GM21515 (cell line): Measurements from ENCODE around the gene ITIH1.

Experiments used
- ATAC-seq: cut with Tn5 transposase; IDR thresholded peaks from one replicate; pipeline ENCODE4 v1.9.1; 2021; ENCODE audit not compliant: unreplicated experiment

The ITIH1 gene

GRCh38 chr3:52813810-52814209 lies 36.4 kb downstream of the ITIH1 start:
- ATAC-seq: no peak

DNA sequence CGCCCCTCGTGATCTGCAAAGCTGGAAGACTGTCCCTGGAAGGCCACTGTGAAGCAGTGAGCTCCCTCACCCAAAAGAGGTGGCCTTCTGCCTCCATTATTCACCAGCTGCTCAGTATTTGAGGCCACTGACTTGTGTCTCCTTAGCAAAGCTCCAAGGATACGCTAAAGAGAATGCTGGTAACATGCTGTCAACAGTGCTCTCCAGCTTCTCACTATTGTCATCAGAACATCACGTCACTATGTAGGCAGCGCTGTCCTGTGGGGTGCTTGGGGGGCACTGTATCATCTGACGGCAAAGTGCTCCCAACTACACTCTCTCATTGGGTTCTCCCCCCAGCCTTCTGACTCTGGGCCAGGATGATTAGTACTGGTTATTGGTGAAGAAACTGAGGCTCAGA lies 38.8 kb downstream of the ITIH1 start:
- ATAC-seq: no peak

- no peak for ATAC-seq
Measured at GRCh38 chr3:52816654-52817053, 39.3 kb downstream of the ITIH1 start.

GRCh38 chr3:52817221-52817620 lies 39.8 kb downstream of the ITIH1 start:
- no peak for ATAC-seq

- no peak for ATAC-seq
Measured at GRCh38 chr3:52817860-52818259, 40.5 kb downstream of the ITIH1 start.

GRCh38 chr3:52819936-52820335 lies 42.5 kb downstream of the ITIH1 start:
- no peak for ATAC-seq

DNA sequence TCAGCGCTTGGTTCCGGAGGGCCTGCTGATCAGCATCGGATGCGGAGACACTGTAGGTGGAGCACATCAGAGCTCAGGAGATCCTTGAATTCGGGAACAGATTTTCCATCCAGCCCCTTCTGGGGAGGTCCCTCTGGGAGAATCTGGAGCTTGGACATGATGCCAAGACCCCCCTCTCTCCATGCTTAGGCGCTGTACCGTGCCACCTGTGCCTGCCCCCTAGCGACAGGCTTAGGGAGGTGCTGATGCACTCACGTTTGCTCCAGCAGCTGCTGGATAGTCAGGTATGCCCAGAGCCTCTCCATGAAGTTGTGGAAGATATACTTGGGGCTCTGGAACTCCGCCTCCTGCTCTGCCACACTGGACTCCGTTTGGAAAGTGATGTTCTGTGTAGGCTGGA lies 43.3 kb downstream of the ITIH1 start:
- no peak for ATAC-seq

- no peak for ATAC-seq
Measured at GRCh38 chr3:52822363-52822762, 45.0 kb downstream of the ITIH1 start.

GRCh38 chr3:52824037-52824436 lies 46.6 kb downstream of the ITIH1 start:
- no peak for ATAC-seq

DNA sequence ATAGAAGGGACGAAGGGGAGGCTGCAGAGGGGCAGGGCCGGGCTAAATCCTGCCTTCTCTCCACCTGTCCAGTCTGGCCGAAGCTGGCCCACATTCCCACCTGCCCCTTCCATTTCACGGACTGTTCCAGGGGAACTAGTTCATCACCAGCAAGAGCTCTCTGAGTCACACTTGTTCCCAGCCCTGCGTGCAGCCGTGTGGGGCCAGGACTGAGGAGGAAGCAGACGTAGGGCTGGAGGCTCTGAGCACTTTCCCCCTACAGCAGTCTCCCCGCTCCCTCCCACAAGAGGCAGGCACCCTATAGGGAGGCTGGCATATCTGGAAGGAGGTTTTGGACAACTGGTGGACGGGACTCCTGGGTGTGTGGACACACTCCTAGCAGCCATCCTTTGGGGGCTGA lies 50.0 kb downstream of the ITIH1 start:
- ATAC-seq: no peak

DNA sequence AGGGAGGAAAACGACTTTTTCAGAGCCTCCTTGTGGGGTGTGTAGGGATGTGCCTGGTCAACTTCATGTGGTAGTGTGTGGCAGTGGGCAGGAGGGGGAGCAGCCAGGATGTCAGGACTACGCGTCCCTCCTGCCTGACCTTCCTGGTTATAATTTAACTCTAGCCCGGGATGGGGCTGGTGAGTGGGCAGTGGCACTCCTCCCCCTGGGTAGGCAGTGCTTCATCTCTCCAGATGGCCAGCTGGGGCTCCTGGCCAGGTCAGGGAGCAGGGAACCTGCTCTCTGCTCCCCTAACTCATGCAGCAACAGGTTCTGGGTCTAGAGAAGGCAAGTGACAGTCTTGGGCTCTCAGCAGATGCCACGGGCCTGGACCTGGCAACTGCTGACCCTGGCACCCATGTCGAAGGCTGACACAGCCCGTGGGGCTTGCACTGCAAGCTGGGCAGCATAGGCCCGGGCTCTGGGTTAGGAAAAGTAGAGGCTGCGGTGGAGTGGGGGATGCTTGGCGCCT lies 50.5 kb downstream of the ITIH1 start:
- ATAC-seq: no peak

- no peak for ATAC-seq
Measured at GRCh38 chr3:52829482-52829881, 52.1 kb downstream of the ITIH1 start.

DNA sequence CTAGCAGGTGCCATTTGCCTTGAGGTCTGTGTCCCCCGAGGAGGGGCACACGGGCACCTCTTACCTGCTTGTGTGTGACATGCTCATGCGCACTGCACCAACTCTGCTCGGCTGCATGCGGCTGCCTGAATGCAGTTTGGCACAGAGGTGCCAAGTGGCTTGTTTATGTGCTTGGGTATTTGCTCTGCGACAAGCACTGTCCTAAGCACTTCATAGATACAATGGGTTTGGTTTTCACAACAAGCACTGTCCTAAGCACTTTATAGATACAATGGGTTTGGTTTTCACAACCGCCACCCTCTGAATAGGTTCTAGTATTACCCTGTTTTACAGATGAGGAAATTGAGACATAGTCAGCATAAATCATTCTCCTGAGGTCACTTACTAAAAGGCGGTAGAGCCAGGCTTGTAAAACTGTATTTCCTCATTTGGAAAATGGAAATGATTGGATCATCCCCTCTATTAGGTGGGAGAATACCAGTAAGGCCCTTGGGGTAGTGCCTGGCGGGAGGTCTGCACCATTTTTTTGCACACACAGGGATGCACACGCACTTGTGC lies 52.6 kb downstream of the ITIH1 start:
- ATAC-seq: no peak

DNA sequence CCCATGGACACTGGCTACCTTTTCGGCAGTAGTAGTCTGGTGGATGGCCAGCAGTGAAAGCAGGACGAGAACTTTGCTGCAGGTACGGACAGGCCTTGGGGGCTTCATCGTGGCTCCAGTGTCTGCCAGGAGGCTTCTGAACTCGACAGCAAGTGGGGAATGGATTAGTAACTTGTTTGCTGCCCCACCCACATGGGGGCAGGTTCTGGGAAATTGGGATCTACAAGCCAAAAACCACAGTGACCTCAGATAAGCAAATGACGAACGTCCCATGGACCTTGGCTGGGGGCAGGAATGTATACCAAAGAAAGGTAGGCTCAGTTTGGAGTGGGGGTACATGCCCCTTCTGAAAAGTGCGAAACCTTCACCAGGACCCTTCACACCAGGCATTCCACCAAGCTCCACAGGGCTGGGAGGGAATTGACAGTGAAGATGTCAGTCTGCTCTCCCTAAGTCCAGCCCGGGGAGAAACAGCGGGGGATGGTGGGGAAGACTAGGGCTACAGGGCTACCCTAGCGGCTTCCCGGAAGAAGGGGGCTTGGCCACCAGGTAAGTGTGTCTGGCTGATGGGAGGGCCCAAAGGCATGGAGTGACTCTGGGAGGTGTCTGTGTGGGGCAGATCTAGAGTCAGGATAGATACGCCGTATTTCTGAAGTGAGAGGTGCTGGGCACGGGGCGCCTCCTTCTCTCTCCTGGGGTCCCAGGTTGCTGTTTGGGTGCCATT lies 53.3 kb downstream of the ITIH1 start, which contains the start of gene ITIH4:
ITIH4 (minus strand) TSS at position 138 of the 724 bp plus-strand sequence; CDS start at position 108, 30 bp downstream.
- ATAC-seq: no peak

DNA sequence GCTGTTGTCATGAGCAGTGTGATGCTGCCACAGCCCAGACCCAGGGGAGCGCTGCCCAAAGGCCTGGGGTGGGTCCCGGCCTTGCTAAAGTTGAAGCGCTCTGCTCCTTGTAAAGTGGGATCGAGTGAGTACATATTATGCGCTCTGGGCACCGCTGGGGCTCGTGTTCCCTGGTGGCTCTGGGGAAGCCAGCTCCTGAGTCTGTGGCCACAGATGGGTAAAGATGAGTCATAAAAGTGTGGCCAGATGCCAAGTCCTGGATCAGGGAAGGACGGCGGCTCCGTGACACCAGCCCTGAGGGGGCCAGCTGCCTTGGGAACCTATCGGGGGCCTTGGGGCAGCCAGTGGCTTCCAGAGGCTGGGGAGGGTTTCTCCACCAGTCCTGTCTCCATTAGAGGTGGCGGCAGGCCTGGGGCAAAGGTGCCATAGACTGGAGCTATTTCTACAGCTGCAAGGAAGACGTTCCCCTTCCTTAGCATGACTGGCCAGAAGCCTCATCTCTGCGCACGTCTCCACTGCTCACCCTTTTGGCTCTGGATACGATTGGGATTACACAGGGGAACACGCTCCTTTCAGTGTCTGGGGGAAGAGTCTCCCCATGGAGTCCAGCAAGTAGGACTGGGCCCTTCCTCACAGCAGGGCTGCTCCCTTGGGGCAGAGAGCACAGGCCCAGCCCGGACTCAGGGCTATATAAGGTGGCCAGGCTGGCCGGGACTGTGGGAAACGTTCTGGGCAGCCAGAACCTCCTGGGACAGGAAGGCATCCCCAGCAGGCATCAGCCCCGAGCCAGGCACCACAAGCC lies 54.3 kb downstream of the ITIH1 start:
- ATAC-seq: no peak

- ATAC-seq: no peak
Measured at GRCh38 chr3:52833202-52833601, 55.8 kb downstream of the ITIH1 start.

GRCh38 chr3:52834871-52835501 lies 57.6 kb downstream of the ITIH1 start, which contains the start of gene MUSTN1:
TSS of gene MUSTN1 (minus strand) at chr3:52835019. CDS start at chr3:52834948, 71 bp downstream.
- no peak for ATAC-seq

DNA sequence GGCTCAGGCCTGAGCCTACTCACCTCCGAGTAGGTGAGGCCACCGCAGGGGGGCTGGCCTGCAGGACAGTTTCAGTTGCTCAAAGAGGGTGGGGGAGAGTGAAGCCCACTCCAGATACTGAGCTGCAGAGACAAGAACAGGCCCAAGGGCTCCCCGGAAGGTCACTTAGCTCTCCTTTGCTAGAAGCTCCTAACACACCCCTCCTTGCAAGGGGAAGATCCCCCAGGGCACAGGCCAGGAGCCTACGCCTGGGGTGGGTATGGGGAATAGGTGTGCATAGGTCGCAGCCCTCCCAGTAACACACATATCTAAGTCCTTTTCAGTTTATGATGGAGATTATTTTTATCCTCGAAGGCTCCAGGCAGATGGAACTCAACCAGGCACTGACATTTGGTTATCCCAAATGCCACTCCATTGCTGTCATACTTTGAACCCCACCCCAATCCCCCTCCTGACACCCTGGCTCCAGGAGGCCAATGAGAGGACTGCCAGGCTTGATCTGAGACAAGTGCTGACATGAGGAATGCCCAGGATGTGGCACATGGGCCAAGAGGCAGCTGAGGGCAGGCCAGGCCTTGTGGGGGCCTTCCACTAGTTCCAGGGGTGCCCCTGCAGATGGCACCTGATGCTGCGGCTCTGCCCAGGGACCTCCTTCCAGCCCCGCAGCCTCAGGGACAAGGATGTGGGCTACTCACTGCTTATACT lies 58.5 kb downstream of the ITIH1 start:
- no peak for ATAC-seq

DNA sequence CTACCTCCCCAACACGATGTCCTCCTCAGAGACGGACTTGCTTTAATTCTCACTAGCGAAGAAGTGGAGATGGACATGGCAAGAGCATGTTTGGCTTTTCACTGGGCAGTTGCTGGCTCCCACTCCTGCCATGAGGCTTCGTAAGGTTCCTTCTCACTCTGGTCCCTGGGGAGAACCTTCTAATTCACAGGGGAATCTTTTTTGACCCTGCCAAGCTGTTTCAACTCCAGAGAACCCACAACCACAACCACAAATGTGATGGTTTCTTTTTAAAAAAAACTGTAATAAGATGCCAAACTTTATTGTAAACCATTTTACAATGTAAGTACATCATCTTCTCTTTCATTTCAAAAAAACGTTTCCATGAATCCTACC lies 59.1 kb downstream of the ITIH1 start:
- ATAC-seq: no peak

GRCh38 chr3:52836986-52837385 lies 59.6 kb downstream of the ITIH1 start:
- ATAC-seq: no peak
